WTC11 (cell line): Measurements from ENCODE around the gene BHLHE23. TPM values are rescaled to one million over a fixed set of nuclear protein-coding genes. Genes with fewer than 3 reads are reported as not detected.

Experiments used
- ATAC-seq: fragments of 200-7000 bp; cut with Tn5 transposase; 2 replicates; pipeline ENCODE4 v1.10.0; 2021; ENCODE audit warnings: mild to moderate bottlenecking, moderate library complexity
- CTCF ChIA-PET: fragments of 300-600 bp; sonication (Branson Sonifier 250); formaldehyde crosslinking; loops from one replicate; lab custom pipeline; 2021; ENCODE audit warnings: antibody characterized with exemption; lab: Charles Lee
- POLR2A ChIA-PET: fragments of 350-600 bp; sonication (Branson Sonifier 250); formaldehyde crosslinking; loops from one replicate; lab custom pipeline; 2021; ENCODE audit warnings: antibody characterized with exemption; lab: Charles Lee
- DNase-seq: peaks from one replicate; pipeline ENCODE4 v3.0.0; 2021; ENCODE audit warnings: low spot score
- H3K27ac Mint-ChIP-seq: 2 replicates; pipeline ENCODE4 v1.8.0; 2021; ENCODE audit warnings: mixed read lengths
- H3K27me3 Mint-ChIP-seq: 2 replicates; pipeline ENCODE4 v1.8.0; 2021; ENCODE audit warnings: low read depth, mild to moderate bottlenecking, moderate library complexity, mixed read lengths
- H3K36me3 Mint-ChIP-seq: 2 replicates; pipeline ENCODE4 v1.8.0; 2021; ENCODE audit warnings: mixed read lengths
- H3K4me1 Mint-ChIP-seq: 2 replicates; pipeline ENCODE4 v1.8.0; 2022; ENCODE audit warnings: mixed read lengths
- H3K4me3 Mint-ChIP-seq: 2 replicates; pipeline ENCODE4 v1.8.0; 2021; ENCODE audit warnings: mild to moderate bottlenecking, moderate library complexity, mixed read lengths
- H3K9me3 Mint-ChIP-seq: 2 replicates; pipeline ENCODE4 v1.8.0; 2021; ENCODE audit warnings: mixed read lengths
- CBFB ChIP-seq: sonication (generic); formaldehyde crosslinking; IDR thresholded peaks from 2 replicates; pipeline ENCODE4 v1.8.1; 2022; ENCODE audit warnings: mild to moderate bottlenecking, low read depth, missing genetic modification reagents
- ETV6 ChIP-seq: sonication (generic); formaldehyde crosslinking; IDR thresholded peaks from 2 replicates; pipeline ENCODE4 v1.8.1; 2022; ENCODE audit warnings: mild to moderate bottlenecking, missing genetic modification reagents
- FOXK1 ChIP-seq: sonication (generic); formaldehyde crosslinking; IDR thresholded peaks from 2 replicates; pipeline ENCODE4 v1.8.0; 2022; ENCODE audit warnings: mild to moderate bottlenecking, moderate library complexity, missing genetic modification reagents
- GTF2I ChIP-seq: fragments of 250-450 bp; sonication (Bioruptor Pico); conservative IDR thresholded peaks from 2 replicates; pipeline ENCODE4 v1.4.0; 2021; ENCODE audit warnings: mild to moderate bottlenecking
- MXD4 ChIP-seq: fragments of 250-450 bp; sonication (Bioruptor Pico); IDR thresholded peaks from 2 replicates; pipeline ENCODE4 v1.8.0; 2021; ENCODE audit warnings: mild to moderate bottlenecking, moderate library complexity, borderline replicate concordance
- SMAD3 ChIP-seq: sonication (generic); formaldehyde crosslinking; IDR thresholded peaks from 2 replicates; pipeline ENCODE4 v1.8.0; 2022; ENCODE audit warnings: missing genetic modification reagents, mild to moderate bottlenecking, borderline replicate concordance
- TCF7 ChIP-seq: sonication (generic); formaldehyde crosslinking; IDR thresholded peaks from 2 replicates; pipeline ENCODE4 v1.8.0; 2022; ENCODE audit warnings: mild to moderate bottlenecking, low read depth, missing genetic modification reagents, moderate library complexity
- TP53 ChIP-seq: sonication (generic); formaldehyde crosslinking; IDR thresholded peaks from 2 replicates; pipeline ENCODE4 v1.8.1; 2023; ENCODE audit warnings: mild to moderate bottlenecking, missing genetic modification reagents
- ZNF416 ChIP-seq: fragments of 250-450 bp; sonication (Bioruptor Pico); IDR thresholded peaks from 2 replicates; pipeline ENCODE4 v1.9.0; 2021; ENCODE audit warnings: mild to moderate bottlenecking, inconsistent platforms
- total RNA-seq: library from RNA; stranded (reverse); gene quantifications from 3 replicates; pipeline ENCODE4 v1.2.3, GENCODE V29; 2021
- TF ChIP-seq, protein P1 (sequence below): sonication (generic); formaldehyde crosslinking; IDR thresholded peaks from 2 replicates; pipeline ENCODE4 v1.8.1; 2023; ENCODE audit warnings: mild to moderate bottlenecking, moderate library complexity, missing genetic modification reagents
- TF ChIP-seq, protein P2 (sequence below): sonication (generic); formaldehyde crosslinking; IDR thresholded peaks from 2 replicates; pipeline ENCODE4 v1.8.1; 2022; ENCODE audit warnings: mild to moderate bottlenecking, moderate library complexity, missing genetic modification reagents
- TF ChIP-seq, protein P3 (sequence below): sonication (generic); formaldehyde crosslinking; IDR thresholded peaks from 2 replicates; pipeline ENCODE4 v1.8.1; 2023; ENCODE audit warnings: mild to moderate bottlenecking, missing genetic modification reagents, borderline replicate concordance
- TF ChIP-seq, protein P4 (sequence below): sonication (generic); formaldehyde crosslinking; IDR thresholded peaks from 2 replicates; pipeline ENCODE4 v1.8.1; 2022; ENCODE audit warnings: mild to moderate bottlenecking, missing genetic modification reagents, moderate library complexity, borderline replicate concordance
- TF ChIP-seq, protein P5 (sequence below): fragments of 250-450 bp; sonication (Bioruptor Pico); IDR thresholded peaks from 2 replicates; pipeline ENCODE4 v1.9.0; 2021; ENCODE audit warnings: mild to moderate bottlenecking, borderline replicate concordance
- TF ChIP-seq, protein P6 (sequence below): sonication (generic); formaldehyde crosslinking; IDR thresholded peaks from 2 replicates; pipeline ENCODE4 v1.8.0; 2022; ENCODE audit warnings: mild to moderate bottlenecking, missing genetic modification reagents
- TF ChIP-seq, protein P7 (sequence below): sonication (generic); formaldehyde crosslinking; IDR thresholded peaks from 2 replicates; pipeline ENCODE4 v1.8.0; 2022; ENCODE audit warnings: mild to moderate bottlenecking, missing genetic modification reagents

BHLHE23 gene
- total RNA-seq, 1 experiment from 2014 or later, result 1.3 TPM

DNA sequence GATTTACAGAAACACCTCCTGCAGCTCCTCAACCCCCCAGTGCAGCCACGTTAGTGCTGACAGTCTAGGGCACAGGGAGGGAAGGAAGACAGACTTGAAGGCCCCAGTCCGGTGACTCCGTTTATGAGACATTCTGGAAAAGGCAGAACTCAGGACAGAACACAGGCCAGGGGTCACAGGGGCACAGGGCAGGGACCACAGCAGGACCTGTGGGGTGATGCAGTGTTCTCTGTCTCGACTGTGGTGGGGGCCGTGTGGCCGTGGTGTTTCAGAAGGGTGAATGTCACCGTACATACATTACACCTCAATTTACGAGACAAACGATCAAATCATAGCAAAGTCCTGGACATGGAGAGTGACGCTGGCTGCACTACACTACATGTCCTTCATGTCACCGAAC is 11.3 kb downstream of the BHLHE23 start:
- no peak for TF ChIP-seq ZNF416 (CRISPR knock-in tag)
- TF ChIP-seq, protein P1, sequence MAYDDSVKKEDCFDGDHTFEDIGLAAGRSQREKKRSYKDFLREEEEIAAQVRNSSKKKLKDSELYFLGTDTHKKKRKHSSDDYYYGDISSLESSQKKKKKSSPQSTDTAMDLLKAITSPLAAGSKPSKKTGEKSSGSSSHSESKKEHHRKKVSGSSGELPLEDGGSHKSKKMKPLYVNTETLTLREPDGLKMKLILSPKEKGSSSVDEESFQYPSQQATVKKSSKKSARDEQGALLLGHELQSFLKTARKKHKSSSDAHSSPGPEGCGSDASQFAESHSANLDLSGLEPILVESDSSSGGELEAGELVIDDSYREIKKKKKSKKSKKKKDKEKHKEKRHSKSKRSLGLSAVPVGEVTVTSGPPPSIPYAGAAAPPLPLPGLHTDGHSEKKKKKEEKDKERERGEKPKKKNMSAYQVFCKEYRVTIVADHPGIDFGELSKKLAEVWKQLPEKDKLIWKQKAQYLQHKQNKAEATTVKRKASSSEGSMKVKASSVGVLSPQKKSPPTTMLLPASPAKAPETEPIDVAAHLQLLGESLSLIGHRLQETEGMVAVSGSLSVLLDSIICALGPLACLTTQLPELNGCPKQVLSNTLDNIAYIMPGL (CRISPR knock-in tag), result no peak
- TF ChIP-seq CBFB (CRISPR knock-in tag), result no peak
- no peak for TF ChIP-seq MXD4 (CRISPR knock-in tag)
- TF ChIP-seq FOXK1 (CRISPR knock-in tag), result no peak
- no peak for TF ChIP-seq TCF7
- Mint-ChIP-seq H3K36me3 (no peaks in the 10 kb centered on the region), H3K27ac (no peak overlapping the region), H3K27me3 (peaks cover 22% of the 10 kb centered on the region), H3K9me3 (no peaks in the 10 kb centered on the region), H3K4me3 (no peak overlapping the region), H3K4me1 (peaks cover 5% of the 10 kb centered on the region; the same call in 1 of the 2 replicates)
- CTCF ChIA-PET, result interaction anchor here (0.6 to 2.8 kb wide), 7 partner anchors 9 to 245 kb away, joined by 3 to 19 read pairs (median 4); no protein-coding TSS in a partner anchor
- POLR2A ChIA-PET, result no interaction called here
- DNase-seq (no peak), ATAC-seq (no peak)

DNA sequence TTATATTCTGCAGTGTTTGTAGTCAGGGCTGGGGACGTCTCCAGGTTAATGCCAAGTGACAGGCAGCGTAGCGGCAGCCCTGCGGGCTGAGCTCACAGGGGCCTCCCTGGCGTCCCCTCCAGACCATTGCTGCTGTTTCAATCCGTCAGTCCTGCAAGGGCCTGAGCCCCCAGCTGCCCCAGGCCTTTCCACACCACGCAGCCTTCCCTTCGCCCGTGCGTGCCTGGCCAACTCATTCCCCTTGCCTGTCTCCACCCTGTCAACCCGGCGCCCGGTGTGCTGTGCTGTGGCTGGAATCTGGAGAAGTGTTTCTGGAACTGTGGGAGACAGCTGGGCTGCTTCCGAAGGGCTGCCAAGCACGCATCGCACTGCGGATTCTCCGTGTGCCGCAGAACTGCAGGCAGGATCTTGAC is 11.9 kb downstream of the BHLHE23 start:
- no peak for TF ChIP-seq CBFB (CRISPR knock-in tag)
- TF ChIP-seq, protein P2, sequence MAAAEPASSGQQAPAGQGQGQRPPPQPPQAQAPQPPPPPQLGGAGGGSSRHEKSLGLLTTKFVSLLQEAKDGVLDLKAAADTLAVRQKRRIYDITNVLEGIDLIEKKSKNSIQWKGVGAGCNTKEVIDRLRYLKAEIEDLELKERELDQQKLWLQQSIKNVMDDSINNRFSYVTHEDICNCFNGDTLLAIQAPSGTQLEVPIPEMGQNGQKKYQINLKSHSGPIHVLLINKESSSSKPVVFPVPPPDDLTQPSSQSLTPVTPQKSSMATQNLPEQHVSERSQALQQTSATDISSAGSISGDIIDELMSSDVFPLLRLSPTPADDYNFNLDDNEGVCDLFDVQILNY (CRISPR knock-in tag), result no peak
- no peak for TF ChIP-seq GTF2I (CRISPR knock-in tag)
- TF ChIP-seq SMAD3 (CRISPR knock-in tag), result no peak
- no peak for TF ChIP-seq ETV6
- TF ChIP-seq, protein P3, sequence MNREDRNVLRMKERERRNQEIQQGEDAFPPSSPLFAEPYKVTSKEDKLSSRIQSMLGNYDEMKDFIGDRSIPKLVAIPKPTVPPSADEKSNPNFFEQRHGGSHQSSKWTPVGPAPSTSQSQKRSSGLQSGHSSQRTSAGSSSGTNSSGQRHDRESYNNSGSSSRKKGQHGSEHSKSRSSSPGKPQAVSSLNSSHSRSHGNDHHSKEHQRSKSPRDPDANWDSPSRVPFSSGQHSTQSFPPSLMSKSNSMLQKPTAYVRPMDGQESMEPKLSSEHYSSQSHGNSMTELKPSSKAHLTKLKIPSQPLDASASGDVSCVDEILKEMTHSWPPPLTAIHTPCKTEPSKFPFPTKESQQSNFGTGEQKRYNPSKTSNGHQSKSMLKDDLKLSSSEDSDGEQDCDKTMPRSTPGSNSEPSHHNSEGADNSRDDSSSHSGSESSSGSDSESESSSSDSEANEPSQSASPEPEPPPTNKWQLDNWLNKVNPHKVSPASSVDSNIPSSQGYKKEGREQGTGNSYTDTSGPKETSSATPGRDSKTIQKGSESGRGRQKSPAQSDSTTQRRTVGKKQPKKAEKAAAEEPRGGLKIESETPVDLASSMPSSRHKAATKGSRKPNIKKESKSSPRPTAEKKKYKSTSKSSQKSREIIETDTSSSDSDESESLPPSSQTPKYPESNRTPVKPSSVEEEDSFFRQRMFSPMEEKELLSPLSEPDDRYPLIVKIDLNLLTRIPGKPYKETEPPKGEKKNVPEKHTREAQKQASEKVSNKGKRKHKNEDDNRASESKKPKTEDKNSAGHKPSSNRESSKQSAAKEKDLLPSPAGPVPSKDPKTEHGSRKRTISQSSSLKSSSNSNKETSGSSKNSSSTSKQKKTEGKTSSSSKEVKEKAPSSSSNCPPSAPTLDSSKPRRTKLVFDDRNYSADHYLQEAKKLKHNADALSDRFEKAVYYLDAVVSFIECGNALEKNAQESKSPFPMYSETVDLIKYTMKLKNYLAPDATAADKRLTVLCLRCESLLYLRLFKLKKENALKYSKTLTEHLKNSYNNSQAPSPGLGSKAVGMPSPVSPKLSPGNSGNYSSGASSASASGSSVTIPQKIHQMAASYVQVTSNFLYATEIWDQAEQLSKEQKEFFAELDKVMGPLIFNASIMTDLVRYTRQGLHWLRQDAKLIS (CRISPR knock-in tag), result no peak
- TF ChIP-seq, protein P4, sequence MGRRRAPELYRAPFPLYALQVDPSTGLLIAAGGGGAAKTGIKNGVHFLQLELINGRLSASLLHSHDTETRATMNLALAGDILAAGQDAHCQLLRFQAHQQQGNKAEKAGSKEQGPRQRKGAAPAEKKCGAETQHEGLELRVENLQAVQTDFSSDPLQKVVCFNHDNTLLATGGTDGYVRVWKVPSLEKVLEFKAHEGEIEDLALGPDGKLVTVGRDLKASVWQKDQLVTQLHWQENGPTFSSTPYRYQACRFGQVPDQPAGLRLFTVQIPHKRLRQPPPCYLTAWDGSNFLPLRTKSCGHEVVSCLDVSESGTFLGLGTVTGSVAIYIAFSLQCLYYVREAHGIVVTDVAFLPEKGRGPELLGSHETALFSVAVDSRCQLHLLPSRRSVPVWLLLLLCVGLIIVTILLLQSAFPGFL, result no peak
- TF ChIP-seq, protein P5, sequence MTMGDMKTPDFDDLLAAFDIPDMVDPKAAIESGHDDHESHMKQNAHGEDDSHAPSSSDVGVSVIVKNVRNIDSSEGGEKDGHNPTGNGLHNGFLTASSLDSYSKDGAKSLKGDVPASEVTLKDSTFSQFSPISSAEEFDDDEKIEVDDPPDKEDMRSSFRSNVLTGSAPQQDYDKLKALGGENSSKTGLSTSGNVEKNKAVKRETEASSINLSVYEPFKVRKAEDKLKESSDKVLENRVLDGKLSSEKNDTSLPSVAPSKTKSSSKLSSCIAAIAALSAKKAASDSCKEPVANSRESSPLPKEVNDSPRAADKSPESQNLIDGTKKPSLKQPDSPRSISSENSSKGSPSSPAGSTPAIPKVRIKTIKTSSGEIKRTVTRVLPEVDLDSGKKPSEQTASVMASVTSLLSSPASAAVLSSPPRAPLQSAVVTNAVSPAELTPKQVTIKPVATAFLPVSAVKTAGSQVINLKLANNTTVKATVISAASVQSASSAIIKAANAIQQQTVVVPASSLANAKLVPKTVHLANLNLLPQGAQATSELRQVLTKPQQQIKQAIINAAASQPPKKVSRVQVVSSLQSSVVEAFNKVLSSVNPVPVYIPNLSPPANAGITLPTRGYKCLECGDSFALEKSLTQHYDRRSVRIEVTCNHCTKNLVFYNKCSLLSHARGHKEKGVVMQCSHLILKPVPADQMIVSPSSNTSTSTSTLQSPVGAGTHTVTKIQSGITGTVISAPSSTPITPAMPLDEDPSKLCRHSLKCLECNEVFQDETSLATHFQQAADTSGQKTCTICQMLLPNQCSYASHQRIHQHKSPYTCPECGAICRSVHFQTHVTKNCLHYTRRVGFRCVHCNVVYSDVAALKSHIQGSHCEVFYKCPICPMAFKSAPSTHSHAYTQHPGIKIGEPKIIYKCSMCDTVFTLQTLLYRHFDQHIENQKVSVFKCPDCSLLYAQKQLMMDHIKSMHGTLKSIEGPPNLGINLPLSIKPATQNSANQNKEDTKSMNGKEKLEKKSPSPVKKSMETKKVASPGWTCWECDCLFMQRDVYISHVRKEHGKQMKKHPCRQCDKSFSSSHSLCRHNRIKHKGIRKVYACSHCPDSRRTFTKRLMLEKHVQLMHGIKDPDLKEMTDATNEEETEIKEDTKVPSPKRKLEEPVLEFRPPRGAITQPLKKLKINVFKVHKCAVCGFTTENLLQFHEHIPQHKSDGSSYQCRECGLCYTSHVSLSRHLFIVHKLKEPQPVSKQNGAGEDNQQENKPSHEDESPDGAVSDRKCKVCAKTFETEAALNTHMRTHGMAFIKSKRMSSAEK, result no peak
- TF ChIP-seq, protein P6, sequence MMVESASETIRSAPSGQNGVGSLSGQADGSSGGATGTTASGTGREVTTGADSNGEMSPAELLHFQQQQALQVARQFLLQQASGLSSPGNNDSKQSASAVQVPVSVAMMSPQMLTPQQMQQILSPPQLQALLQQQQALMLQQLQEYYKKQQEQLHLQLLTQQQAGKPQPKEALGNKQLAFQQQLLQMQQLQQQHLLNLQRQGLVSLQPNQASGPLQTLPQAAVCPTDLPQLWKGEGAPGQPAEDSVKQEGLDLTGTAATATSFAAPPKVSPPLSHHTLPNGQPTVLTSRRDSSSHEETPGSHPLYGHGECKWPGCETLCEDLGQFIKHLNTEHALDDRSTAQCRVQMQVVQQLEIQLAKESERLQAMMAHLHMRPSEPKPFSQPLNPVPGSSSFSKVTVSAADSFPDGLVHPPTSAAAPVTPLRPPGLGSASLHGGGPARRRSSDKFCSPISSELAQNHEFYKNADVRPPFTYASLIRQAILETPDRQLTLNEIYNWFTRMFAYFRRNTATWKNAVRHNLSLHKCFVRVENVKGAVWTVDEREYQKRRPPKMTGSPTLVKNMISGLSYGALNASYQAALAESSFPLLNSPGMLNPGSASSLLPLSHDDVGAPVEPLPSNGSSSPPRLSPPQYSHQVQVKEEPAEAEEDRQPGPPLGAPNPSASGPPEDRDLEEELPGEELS, result no peak
- TF ChIP-seq, protein P7, sequence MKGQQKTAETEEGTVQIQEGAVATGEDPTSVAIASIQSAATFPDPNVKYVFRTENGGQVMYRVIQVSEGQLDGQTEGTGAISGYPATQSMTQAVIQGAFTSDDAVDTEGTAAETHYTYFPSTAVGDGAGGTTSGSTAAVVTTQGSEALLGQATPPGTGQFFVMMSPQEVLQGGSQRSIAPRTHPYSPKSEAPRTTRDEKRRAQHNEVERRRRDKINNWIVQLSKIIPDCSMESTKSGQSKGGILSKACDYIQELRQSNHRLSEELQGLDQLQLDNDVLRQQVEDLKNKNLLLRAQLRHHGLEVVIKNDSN (CRISPR knock-in tag), result no peak
- no peak for TF ChIP-seq TP53 (CRISPR knock-in tag)
- CTCF ChIA-PET, result interaction anchor here (0.6 to 2.8 kb wide), 7 partner anchors 9 to 245 kb away, joined by 3 to 19 read pairs (median 4); no protein-coding TSS in a partner anchor
- no peak overlapping the region for H3K4me3 Mint-ChIP-seq
- peaks cover 5% of the 10 kb centered on the region; the same call in 1 of the 2 replicates for H3K4me1 Mint-ChIP-seq
- peaks cover 16% of the 10 kb centered on the region for H3K27me3 Mint-ChIP-seq
- no peaks in the 10 kb centered on the region for H3K9me3 Mint-ChIP-seq
- H3K27ac Mint-ChIP-seq, result peak overlapping the region; percentile 33; the same call in 1 of the 2 replicates
- no peak for DNase-seq
- POLR2A ChIA-PET, result no interaction called here
- H3K36me3 Mint-ChIP-seq, result no peaks in the 10 kb centered on the region
- no peak; the same call in 1 of the 2 replicates for ATAC-seq
